HEK293T (cell line): ENCODE measurements around the gene SLC24A4.

ENCODE experiments used
- CTCF ChIA-PET: fragments of 350-600 bp; formaldehyde crosslinking; extraction: SDS; loops from one replicate; lab custom pipeline; 2021; ENCODE audit warnings: antibody characterized with exemption, inconsistent platforms; lab: Yijun Ruan, JAX
- POLR2A ChIA-PET: fragments of 350-600 bp; formaldehyde crosslinking; extraction: SDS; loops from one replicate; lab custom pipeline; 2020; ENCODE audit warnings: antibody characterized with exemption, inconsistent platforms; lab: Yijun Ruan, JAX
- DNase-seq: peaks from one replicate; pipeline ENCODE4 v3.0.0; 2012; ENCODE audit warnings: mixed read lengths; ENCODE audit errors: extremely low spot score
- ARNT ChIP-seq: fragments of 450-650 bp; IDR thresholded peaks from 2 replicates; pipeline ENCODE4 v1.6.1; 2017; ENCODE audit warnings: mild to moderate bottlenecking
- BHLHE40 ChIP-seq: fragments of 450-650 bp; IDR thresholded peaks from 2 replicates; pipeline ENCODE4 v1.6.1; 2016; ENCODE audit warnings: mild to moderate bottlenecking, moderate library complexity, borderline replicate concordance
- CTBP1 ChIP-seq: fragments of 450-650 bp; IDR thresholded peaks from 2 replicates; pipeline ENCODE4 v1.6.1; 2016; ENCODE audit warnings: borderline replicate concordance
- ELF4 ChIP-seq: fragments of 450-650 bp; IDR thresholded peaks from 2 replicates; pipeline ENCODE4 v1.6.1; 2017; ENCODE audit warnings: antibody characterized with exemption
- FOXA1 ChIP-seq: fragments of 450-650 bp; IDR thresholded peaks from 2 replicates; pipeline ENCODE4 v1.6.1; 2016; ENCODE audit warnings: mild to moderate bottlenecking
- FOXK2 ChIP-seq: fragments of 450-650 bp; IDR thresholded peaks from 2 replicates; pipeline ENCODE4 v1.6.1; 2016; ENCODE audit warnings: mild to moderate bottlenecking
- FOXM1 ChIP-seq: fragments of 450-650 bp; IDR thresholded peaks from 2 replicates; pipeline ENCODE4 v1.6.1; 2017; ENCODE audit warnings: mild to moderate bottlenecking, borderline replicate concordance
- HDGF ChIP-seq: fragments of 450-650 bp; IDR thresholded peaks from 2 replicates; pipeline ENCODE4 v1.6.1; 2017; ENCODE audit warnings: antibody characterized with exemption, borderline replicate concordance
- L3MBTL2 ChIP-seq: fragments of 450-650 bp; conservative IDR thresholded peaks from 2 replicates; pipeline ENCODE4 v1.6.1; 2016; ENCODE audit warnings: mild to moderate bottlenecking
- LEF1 ChIP-seq: fragments of 450-650 bp; IDR thresholded peaks from 2 replicates; pipeline ENCODE4 v1.6.1; 2017; ENCODE audit warnings: mild to moderate bottlenecking, borderline replicate concordance
- NFRKB ChIP-seq: fragments of 450-650 bp; IDR thresholded peaks from 2 replicates; pipeline ENCODE4 v1.6.1; 2016; ENCODE audit warnings: mild to moderate bottlenecking, moderate library complexity
- SP1 ChIP-seq: fragments of 450-650 bp; IDR thresholded peaks from 2 replicates; pipeline ENCODE4 v1.6.1; 2017
- SUZ12 ChIP-seq: fragments of 450-650 bp; IDR thresholded peaks from 2 replicates; pipeline ENCODE4 v1.6.1; 2016; ENCODE audit warnings: mild to moderate bottlenecking
- TARDBP ChIP-seq: fragments of 450-650 bp; IDR thresholded peaks from 2 replicates; pipeline ENCODE4 v1.6.1; 2016
- ZNF384 ChIP-seq: fragments of 450-650 bp; IDR thresholded peaks from 2 replicates; pipeline ENCODE4 v1.6.1; 2016
- TF ChIP-seq, protein P1 (sequence below): fragments of 450-650 bp; IDR thresholded peaks from 2 replicates; pipeline ENCODE4 v1.6.1; 2016

Gene SLC24A4

DNA sequence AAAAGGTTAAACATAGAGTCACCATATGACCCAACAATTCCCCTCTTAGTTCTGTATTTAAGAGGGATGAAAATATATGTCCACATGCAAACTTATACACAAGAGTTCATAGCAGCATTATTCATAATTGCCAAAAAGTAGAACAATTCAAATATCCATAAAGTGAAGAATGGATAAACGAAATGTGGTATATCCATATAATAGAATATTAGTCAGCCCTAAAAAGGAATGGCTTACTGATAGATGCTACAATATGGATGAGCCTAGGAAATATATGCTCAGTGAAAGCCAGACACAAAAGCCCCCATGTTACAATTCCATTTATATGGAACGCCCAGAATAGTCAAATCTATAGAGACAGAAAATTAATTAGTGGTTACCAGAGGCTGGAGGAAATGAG, 146.6 kb downstream of the SLC24A4 start:
- DNase-seq = no peak
- ChIA-PET POLR2A (no interaction called here), CTCF (no interaction called here)
- TF ChIP-seq CTBP1 (no peak), NFRKB (no peak), HDGF (no peak), FOXK2 (no peak), FOXM1 (no peak), SP1 (no peak), FOXA1 (no peak), TARDBP (no peak), L3MBTL2 (no peak), BHLHE40 (no peak), SUZ12 (no peak), ARNT (no peak), LEF1 (no peak), ZNF384 (no peak), ELF4 (no peak)

DNA sequence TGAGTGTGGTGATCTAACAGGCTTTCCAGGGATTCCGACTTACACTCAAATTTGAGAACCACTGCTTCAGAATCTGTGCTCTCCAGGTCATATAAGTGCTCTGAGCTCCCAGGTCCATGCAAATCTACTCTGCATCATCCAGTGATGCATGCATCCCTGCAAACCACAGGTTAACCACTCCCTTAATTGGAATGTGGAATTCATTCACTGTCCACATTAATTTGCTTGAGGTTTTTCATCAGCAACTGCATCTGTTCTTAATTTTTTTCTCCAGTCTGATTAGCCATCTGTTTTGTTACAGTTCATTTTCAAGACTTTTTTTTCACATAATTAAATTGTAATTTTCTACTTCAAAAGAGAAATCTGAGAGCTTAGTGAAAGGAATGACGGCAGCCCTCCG, 147.2 kb downstream of the SLC24A4 start:
- ChIA-PET POLR2A (no interaction called here), CTCF (no interaction called here)
- DNase-seq = no peak
- TF ChIP-seq LEF1 (no peak), ELF4 (no peak), HDGF (no peak), SP1 (no peak), ARNT (no peak), CTBP1 (no peak), NFRKB (no peak), TARDBP (no peak), ZNF384 (no peak), L3MBTL2 (no peak), FOXK2 (no peak), FOXA1 (no peak)

- no peak for DNase-seq
- ChIA-PET CTCF (no interaction called here), POLR2A (no interaction called here)
- TF ChIP-seq FOXK2 (no peak), SUZ12 (no peak), HDGF (no peak), ARNT (no peak), LEF1 (no peak), SP1 (no peak), BHLHE40 (no peak)
- TF ChIP-seq, protein P1, sequence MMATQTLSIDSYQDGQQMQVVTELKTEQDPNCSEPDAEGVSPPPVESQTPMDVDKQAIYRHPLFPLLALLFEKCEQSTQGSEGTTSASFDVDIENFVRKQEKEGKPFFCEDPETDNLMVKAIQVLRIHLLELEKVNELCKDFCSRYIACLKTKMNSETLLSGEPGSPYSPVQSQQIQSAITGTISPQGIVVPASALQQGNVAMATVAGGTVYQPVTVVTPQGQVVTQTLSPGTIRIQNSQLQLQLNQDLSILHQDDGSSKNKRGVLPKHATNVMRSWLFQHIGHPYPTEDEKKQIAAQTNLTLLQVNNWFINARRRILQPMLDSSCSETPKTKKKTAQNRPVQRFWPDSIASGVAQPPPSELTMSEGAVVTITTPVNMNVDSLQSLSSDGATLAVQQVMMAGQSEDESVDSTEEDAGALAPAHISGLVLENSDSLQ = no peak
Observed at GRCh38 chr14:92470811-92471210, 147.8 kb downstream of the SLC24A4 start.

- DNase-seq = no peak
- ChIA-PET CTCF (interaction anchor here (0.6 kb wide), 1 partner anchor 73 kb away, joined by 3 read pairs; no protein-coding TSS in a partner anchor), POLR2A (no interaction called here)
- TF ChIP-seq FOXK2 = no peak
- TF ChIP-seq, protein P1 = no peak
- no peak for TF ChIP-seq L3MBTL2
- TF ChIP-seq CTBP1 = no peak
- no peak for TF ChIP-seq LEF1
- no peak for TF ChIP-seq HDGF
- no peak for TF ChIP-seq ARNT
- TF ChIP-seq FOXA1 = no peak
- TF ChIP-seq TARDBP = no peak
- TF ChIP-seq BHLHE40 = no peak
- no peak for TF ChIP-seq NFRKB
- no peak for TF ChIP-seq SUZ12
- TF ChIP-seq ZNF384 = no peak
- TF ChIP-seq ELF4 = no peak
- TF ChIP-seq FOXM1 = no peak
- TF ChIP-seq SP1 = no peak
Observed at GRCh38 chr14:92471919-92472318, 149.0 kb downstream of the SLC24A4 start.

- ChIA-PET POLR2A (no interaction called here), CTCF (no interaction called here)
- TF ChIP-seq HDGF (no peak), NFRKB (no peak), L3MBTL2 (no peak), SUZ12 (no peak), ARNT (no peak)
- no peak for DNase-seq
Observed at GRCh38 chr14:92472860-92473259, 149.9 kb downstream of the SLC24A4 start.

- ChIA-PET CTCF (interaction anchor here (0.8 kb wide), 1 partner anchor 140 kb away, joined by 3 read pairs; no protein-coding TSS in a partner anchor), POLR2A (no interaction called here)
- TF ChIP-seq CTBP1 (no peak), TARDBP (no peak), LEF1 (no peak), SP1 (no peak)
- no peak for DNase-seq
Observed at GRCh38 chr14:92473261-92473968, 150.4 kb downstream of the SLC24A4 start.

DNA sequence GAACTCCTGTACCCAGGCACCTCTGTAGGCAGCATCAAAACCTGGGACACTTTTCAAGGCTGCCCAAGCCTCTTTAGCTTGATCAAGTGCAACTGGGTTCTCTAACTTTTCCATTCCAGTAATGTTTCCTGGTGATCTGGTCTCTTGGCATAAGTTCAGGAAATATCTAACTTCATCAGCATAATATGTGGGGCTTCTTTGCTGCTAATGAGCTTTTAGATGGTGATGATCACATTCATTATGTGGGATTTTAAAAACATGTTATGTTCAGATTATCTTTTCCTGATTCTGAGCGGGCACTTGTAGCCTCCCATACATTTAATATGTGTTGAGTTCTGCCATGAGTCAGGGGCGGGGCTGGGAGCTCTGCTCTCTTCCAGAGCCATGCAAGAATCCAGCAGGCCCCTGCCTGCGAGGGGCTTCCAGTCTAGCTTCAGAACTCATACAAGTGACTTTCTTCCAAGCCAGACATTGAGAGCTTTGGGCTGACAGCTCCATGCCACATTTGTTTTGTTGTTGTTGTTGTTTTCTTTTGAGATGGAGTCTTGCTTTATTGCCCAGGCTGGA, 151.1 kb downstream of the SLC24A4 start:
- ChIA-PET CTCF (interaction anchor here (0.8 kb wide), 1 partner anchor 139 kb away, joined by 3 read pairs; no protein-coding TSS in a partner anchor), POLR2A (no interaction called here)
- no peak for DNase-seq
- TF ChIP-seq NFRKB = no peak
- TF ChIP-seq, protein P1 = no peak
- no peak for TF ChIP-seq LEF1
